NCI-H2196 (cell line): Measurements from ENCODE around the gene RALY.
"Not testable (repeated sequence)": the region's sequence is repeated elsewhere in the genome, so short reads cannot be mapped to it uniquely, and the experiment has no call there.

Experiments
- DNase-seq: peaks from one replicate; lab custom pipeline; 2025; ENCODE audit not compliant: unreplicated experiment; lab: John Stamatoyannopoulos, UW

RALY gene

DNA sequence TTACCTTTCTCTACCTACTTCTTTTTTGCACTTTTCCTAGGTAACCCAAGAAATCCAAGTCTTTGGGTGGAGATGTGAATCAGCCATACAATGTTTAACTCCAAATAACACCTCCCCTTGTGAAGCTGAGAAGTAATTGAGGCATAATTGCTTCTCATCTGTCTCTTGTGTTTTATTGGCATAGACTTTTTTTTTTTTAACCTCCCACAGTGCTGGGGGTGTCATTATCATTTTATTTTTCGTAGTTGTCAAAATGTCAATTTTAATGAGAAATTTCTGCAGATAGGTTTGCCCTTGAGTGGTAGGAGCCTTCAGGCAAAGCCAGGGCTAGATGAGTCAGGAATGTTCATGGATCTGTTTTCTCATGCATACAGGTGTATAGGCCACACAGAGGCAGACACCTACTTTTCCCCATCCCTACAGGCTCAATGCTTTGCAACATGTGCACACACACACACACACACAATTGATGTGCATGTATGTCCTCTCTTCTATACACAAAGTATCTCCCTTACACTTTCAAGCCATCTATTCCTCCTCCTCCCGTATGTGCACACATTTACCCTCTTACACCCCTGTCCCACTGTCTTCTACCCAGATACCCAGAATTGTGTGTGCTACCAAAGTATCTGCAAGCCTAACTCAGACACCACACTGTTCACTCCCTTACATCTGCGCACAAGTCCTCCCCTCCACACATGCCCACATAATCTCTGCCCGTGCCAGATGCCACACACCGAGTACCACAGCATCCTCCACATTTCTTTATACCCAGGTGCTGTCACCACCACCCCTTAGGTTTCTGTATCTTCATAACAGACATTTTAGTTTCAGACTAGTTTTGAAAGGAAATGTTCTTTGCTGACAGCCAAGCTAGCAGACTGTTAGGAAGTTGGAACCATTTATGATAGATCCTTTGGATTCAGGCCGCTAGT, 22.0 kb downstream of the RALY start:
- DNase-seq, result no peak

DNA sequence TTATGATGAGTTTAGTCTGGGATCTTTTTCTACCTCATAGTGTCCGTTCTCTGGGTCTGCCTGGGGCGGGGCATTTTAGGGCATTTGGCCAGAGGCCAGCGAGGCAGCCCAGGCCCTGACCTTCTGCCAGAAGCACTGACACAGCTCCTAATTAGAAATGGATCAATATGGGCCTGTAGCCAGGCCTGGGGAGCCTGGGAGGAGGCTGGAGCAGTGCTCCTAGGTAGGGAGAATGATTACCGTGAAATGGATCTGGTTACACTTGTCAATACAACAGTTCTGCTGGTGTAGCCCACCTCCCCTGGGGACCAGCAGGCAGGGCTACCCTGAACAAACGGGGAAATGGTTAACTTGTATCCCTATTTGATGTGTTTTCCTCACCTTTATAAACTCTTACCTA, 23.0 kb downstream of the RALY start:
- DNase-seq, result no peak

DNA sequence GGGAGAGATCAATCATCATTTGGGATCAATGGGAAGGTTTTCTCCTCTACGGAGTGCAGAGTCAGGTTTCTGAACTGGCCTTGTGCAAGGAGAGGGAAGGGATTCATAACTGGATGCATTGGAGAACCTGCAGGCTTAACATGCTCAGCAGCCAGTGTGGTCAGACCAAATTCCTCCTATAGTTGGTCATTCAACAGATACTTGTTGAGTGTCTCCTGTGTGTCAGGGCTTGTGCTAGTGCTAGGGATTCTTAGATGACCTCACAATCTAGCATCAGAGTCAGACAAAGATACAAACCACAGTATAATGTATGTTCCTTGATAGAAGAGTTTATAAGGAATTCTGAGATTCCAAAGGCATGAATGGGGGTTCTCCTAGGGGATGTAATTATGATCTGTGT, 23.9 kb downstream of the RALY start:
- peak; percentile 20 for DNase-seq

DNA sequence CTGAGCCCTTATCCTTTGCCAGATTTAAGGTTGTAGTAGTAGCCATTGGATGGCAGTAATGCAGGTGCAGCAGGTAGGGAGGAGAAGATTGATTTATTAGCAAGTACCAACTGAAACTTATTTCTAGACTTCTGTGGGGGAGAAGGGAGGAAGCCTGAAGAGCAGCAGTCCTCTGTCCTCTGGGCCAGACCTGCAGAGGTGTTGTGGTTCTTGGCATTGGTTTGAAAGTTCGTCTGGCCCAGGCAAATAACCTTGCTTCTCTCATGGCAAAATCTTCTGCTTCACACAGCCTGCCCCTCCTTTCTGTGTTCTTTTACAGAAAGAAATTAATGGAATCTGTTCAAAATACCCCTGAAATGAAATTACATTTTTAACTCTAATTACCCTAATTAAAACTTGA, 24.5 kb downstream of the RALY start:
- no peak for DNase-seq

DNA sequence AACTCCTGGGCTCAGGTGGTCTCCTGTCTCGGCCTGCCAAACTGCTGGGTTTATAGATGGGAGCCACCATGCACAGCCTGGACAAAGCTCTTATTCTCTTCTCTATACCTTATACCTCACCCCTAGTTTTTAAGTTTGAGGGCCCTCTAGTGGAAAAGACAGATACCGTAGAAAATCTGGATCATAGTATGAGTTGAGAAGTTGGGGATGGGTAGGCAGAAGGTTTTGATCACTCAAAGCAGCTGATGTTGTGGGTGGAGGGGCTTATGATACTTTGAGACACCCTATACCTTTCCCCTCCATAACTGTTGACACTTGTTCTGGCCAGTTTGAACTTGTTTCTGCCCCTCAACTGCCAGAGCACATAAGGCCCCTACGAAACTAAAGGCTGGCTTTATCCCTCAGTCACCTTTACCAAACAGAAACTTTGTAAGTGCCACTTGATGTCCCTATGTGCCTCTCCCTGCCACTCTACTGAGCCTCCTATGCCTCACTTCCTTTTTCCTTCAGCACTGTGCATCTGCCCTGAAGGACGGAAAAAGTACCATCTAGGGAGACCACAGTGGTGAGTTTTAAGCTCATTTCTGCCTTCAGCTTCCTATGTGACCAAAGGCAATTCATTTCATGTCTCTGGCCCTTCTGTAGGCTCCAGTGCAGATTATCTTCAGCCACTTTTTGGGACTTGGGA, 28.6 kb downstream of the RALY start:
- peak; percentile 40 for DNase-seq

DNA sequence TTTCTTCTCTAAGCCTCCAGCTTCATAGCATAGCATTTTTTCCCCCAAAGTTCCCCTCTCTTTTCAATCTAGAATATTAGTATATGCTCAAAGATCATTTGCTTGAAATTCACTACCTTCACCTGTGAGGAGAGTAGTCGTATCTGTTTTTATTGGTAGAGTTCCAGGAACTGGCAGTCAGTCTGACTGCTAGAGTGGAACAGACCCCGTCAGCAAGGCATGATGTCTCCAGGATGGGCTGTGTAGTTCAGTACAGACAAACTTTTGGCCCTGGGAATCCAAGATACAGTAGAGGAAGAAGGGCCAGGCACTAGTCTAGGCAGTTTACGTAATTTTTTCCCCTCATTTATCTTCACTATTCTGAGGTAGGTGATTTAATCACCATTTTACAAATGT, 29.1 kb downstream of the RALY start:
- no peak for DNase-seq

DNA sequence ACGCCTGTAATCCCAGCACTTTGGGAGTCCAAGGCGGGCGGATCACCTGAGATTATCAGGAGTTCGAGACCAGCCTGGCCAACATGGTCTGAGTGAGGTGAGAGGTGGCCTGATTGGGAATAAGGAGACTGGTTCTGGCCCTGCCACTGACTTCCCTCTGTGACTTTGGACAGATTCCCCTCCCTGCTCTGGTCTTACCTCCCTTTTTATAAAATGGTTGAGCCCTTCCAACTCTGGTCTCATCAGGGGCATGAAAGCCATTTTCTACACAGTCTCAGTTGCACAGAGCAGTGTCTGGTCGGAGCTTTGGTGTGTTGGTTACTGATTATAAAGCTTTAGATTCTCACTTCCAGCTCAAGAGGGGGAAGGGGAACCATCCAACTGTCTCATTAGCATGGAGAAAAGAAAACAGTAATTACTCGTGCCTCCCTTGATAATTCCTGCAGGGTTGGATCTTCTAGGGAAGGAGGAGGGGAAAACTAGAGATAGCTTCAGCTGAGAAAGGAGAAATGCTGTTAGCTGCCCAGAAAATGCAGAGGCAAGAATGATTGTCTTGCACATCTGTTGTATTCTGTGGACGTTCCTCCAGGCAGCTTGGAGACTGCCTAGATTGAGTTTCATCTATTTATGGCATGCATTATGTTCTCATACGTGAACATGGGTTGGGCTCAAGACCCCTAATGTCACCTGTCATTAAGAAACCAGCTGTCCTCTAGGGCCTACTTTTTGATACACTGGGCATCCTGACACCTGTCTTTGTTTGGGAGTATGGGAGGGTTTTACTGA, 30.4 kb downstream of the RALY start:
- no peak for DNase-seq

DNA sequence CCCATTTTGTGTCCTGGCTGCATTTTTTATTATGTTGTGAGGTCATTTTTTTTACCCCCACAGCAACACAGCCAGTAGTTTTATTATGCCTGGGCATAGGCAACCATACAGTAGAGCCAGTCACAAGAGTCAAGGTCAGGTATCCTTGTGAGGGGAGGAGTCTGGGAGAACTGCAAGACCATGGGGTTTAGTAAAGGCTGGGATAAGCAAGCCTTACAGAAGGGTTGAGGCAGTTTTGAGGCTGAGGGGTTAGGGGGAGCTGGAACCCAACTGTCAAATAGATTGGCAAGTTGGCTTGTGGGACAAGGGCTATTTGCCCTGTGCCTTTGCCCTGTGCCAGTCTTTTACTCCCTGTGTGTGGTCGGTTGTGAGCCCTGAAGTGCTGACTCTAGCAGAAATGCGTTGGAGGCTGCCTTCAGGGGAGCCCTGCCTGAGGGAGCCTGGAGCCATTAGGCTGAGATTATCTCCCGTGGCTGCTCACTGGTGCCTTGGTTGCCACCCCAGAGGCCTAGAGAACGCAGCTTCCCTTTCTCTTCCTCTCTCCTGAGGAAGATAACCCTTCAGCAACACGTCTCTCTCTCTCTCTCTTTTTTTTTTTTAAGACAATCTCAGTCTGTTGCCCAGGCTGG, 31.1 kb downstream of the RALY start:
- no peak for DNase-seq

DNA sequence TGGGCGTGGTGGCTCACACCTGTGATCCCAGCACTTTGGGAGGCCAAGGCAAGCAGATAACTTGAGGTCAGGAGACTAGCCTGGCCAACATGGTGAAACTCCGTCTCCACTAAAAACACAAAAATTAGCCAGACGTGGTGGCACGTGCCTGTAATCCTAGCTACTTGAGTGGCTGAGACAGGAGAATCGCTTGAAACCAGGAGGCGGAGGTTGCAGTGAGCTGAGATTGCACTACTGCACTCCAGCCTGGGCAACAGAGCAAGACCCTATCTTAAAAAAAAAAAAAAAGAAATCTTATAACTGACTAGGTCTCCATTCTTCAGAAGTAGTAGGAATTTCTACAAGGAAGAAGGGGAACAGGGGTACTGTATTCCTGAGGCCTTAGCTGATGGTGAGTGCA, 34.3 kb downstream of the RALY start:
- DNase-seq, result not testable (repeated sequence)

DNA sequence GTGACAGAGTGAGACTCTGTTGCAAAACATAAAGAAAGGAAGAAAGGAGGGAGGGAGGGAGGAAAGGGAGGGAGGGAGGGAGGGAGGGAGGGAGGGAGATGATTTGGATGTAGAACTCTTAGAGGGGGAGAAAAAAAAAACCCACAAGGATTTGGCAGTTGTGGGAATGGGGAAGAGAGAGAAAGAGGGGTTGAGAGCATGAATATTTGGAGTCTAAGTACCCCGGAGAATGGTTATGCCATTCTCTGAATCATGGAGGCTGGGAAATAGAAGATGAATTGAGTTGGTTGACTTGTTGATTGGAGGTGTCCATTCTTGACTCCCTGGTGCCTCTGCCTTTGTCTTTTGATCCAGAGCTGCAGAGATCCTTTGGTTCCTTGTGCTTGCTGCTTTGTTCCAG, 35.7 kb downstream of the RALY start:
- no peak for DNase-seq

DNA sequence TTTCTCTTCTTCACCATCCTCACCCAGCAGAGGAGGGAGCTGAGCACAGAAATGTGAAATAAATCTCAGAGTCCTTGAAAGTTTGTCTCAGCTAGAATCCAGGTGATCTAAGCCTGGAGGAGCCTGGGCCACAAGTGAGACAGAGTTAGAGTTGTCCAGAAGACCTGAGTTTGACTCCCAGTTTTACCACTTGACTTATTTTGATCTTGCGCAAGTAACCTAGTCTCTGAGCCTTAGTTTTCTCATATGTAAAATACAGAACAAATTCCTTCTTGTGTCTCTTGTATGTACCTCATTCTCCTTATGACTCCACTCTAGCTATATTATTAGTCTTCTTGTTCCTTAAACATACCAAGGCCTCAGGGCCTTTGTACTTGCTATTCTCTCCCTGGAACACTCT, 36.7 kb downstream of the RALY start:
- DNase-seq, result no peak

DNA sequence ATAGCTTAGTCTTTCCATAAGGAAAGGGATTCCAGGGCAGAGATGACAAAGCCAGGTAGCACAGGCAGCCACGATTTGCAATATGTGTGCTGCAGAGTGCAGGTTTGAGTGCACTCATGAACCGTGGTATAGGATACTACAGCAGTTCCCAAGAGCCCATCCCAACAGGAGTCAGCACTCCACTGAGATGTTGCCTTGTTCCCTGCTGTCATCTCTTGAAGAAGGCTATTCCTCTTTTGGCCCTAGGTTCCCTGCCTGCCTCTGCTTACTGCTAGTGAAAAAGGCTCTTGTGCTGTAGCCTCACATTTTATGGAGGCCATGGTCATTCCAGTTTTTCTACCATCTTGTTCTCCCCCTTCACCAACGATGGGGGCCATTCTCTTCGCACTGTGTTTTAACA, 40.2 kb downstream of the RALY start:
- no peak for DNase-seq

DNA sequence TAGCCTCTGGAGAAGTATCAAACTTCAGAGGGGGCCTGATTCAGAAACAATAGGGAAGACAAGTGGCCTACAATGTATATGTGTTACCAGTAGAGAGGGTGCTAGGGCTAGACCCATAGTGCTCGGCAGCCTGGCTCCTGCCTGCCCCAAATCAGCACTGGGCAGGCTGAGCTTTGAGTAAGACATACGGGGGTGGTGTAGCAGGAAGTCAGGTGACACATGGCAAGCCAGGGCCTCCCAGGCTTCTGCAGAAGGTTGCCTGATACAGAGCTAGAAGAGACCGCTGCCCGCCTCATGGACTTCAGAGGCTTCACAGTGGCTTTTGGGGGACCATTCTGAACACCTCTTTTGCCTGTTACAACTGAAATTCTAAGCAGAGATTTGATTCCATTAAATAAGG, 43.4 kb downstream of the RALY start:
- DNase-seq, result no peak

DNA sequence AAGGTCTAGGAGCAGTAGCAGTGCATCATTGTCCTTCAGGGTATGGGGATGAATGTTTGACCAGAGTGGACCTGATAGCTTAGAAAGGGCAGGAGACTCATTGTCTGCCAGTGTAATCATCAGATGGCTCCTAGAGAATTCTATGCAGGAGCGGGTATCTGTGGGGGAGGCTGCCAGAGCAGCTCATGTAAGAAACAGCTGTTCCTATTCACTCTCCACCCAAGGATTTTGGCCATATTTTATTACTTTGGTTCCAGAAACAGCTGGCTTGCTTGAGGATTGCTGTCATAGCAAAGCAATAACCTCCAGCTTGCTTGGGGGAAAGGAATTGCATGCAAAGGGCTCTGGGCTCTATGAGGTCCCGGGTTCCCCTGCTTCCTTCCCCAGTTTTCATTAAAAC, 44.1 kb downstream of the RALY start:
- DNase-seq, result no peak

DNA sequence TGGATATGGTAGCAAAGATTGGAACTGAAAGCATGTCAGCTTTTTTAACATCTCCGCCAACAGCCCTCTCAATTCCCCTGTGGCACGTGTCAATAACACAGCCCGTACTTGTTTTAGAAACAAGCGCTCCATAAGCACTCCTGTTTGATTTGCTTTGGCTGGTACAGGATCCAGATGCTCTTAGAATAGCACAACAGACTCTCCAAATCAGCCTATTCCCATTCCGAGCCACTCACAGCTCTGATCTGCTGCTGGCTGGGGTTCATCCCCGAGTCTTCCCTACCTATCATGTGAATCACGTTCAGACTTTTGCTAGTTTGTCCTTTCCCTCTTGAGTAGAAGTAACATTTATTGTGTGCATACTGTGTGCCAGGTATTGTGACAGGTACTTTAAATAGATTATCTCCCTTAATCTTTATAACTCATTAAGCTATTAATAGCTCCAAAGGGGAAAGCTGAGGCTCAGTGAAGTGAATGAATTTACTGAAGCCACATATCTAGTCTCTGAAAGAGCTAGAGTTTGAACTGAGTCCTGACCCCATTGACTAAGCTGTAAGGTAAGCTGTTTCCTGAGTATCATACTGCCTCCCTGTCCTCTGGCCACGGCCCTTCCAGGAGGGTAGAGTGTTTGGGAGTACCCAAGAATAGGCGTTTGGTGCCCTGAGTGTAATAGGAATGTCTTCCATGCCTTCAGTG, 46.7 kb downstream of the RALY start:
- no peak for DNase-seq

DNA sequence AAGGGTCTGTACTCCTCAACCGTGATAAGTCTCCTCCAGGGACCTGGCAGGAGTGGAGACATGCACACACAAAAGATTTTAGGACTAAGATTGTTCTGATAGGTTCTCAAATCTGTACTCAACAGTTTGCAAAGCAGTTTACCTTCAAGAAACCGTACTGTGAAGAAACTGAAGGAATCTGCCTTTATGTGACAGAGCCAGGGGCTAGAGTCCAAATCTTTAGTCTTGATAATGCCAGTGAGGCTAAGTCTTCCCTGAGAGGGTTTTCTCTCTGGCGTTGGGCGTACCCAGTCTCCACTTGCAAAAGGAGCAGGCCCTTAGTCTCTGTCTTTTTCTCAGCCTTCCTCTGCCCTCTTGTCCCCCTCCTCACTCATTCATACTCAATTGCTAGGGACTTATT, 47.5 kb downstream of the RALY start:
- DNase-seq, result no peak

DNA sequence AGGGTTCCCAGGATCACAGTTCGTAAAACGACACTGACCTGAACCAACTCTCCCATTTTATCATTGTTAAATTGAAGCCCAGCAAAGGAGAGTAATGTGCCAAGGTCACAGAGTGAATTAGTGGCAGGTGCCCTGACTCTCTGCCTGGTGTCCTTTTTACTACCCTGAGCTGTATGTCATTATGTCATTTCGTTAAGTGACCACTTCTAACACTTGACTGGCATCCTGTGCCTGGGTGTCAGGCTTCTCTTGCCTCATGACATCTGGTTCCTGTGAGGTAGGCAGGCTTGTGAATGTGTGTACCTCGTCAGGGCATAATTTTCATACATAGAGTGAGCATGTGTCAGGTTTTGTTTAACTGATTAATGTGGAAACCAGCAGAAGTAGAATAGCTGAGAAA, 48.6 kb downstream of the RALY start:
- peak; percentile 55 for DNase-seq

DNA sequence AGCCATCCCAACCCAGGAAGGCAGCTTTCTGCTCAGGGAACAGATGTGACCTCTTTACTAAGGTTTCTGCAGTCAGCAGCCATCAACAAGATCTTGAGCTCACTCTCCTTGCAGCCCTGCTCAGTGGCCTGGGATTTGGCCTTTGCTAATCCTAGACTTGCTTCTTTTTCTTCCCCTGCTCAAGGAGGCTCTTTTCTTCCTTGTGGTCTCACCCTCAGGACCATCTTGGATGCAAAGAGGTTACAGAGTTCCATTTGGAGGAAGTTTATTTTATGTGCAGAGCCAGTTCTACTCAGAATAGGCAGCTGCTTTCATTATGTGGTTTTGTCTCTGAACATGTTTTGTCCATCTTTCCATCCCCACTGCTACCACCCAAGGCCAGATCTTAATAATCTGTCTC, 49.3 kb downstream of the RALY start:
- DNase-seq, result no peak

DNA sequence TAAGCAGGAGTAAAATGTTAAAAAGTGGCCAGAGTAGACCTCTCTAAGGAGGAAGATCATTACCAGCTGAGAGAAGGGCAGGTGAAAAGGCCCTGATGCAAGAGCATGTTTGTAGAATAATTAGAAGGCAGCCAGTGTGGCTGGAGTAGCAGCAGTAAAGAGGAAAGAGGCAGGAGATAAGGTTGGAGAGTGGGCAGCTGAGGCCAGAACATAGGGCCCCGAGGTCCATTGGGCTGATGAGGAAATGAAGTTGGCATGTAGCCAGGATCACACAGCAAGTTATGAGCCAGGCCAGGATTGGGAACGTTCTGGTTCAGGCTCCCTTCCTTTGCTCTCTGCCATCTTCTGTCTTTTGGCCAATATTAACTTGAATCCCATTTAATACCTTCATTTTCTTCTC, 51.6 kb downstream of the RALY start:
- DNase-seq, result peak; percentile 56

DNA sequence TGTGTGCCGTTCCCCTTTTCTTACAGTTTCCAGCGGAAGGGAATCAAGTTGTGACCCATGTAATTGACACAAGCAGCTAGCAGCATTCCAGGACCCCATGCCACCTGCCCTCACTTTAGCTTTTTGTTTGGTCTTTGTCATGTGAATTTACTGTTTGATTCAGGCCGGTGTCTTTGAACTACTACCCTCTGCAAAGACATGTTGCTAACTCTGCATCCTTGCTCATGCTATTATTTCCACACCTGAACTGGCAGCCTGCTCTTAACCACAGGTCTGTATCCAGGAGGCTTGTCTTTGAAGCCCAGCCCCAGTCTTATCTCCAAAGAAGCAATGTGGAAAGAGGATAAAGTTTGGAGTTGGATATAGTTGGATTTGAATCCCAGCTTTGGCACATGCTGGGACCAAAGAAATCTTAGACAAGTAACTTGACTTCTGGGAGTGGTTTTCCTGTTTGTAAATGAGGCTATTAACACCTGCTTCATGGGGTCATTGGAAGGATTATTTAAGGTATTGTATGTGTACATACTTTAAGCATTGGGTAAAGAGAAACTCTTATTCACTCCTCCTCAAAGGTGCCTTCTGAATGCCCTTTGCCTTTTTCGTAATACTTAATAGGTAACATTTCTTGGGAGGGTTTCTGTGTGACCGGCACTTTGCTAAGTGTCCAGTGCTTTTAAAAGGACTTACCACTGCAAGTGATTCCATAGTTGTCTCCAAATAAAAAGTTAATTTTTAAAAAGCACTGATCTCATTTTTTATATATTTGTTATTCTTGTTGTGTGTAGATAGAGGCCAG, 52.4 kb downstream of the RALY start:
- no peak for DNase-seq
